Lower leg skin (tissue), 3 donors: ENCODE results near the gene DUOXA1.

Experiments
- CTCF ChIP-seq, 3 donors: fragments of 450-650 bp; IDR thresholded peaks; one replicate each; pipeline ENCODE4 v1.5.1; 2016; ENCODE audit warnings: antibody characterized with exemption in 3 of 3, mild to moderate bottlenecking in 3 of 3, moderate library complexity in 2 of 3
- POLR2A ChIP-seq, 2 donors: fragments of 450-650 bp; IDR thresholded peaks; one replicate each; pipeline ENCODE4 v1.6.1; 2016 to 2017; ENCODE audit warnings: antibody characterized with exemption in 2 of 2, mild to moderate bottlenecking in 1 of 2, moderate library complexity in 1 of 2

DNA sequence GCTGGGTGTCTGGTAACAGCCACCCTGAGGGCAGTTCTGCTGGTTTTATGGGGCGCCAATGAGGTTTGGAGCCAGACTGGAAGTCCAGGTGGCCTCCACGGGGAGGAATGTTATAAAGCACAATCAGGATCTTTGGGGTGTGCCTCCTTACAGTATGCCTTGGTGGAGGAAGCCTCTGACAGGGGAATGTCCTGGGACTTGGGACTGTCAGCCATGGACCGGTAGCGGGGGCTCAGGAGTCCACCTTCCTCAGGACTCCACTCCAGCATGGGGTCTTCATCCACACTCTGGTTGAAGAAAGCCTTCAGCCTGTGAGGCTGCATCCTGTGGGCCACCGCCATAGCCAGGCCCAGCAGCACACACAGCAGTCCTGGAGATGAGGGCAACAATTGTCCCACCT is 10.7 kb downstream of the DUOXA1 start:
- TF ChIP-seq CTCF (IDR thresholded peaks at IDR 0.05) (no peak), POLR2A (IDR thresholded peaks at IDR 0.05) (no peak)
